GM21737 (cell line): Measurements from ENCODE around the gene KCNJ3.

Experiments
- ATAC-seq: cut with Tn5 transposase; IDR thresholded peaks from one replicate; pipeline ENCODE4 v1.9.1; 2021; ENCODE audit warnings: mild to moderate bottlenecking, moderate library complexity; ENCODE audit not compliant: unreplicated experiment

Gene KCNJ3, protein sequence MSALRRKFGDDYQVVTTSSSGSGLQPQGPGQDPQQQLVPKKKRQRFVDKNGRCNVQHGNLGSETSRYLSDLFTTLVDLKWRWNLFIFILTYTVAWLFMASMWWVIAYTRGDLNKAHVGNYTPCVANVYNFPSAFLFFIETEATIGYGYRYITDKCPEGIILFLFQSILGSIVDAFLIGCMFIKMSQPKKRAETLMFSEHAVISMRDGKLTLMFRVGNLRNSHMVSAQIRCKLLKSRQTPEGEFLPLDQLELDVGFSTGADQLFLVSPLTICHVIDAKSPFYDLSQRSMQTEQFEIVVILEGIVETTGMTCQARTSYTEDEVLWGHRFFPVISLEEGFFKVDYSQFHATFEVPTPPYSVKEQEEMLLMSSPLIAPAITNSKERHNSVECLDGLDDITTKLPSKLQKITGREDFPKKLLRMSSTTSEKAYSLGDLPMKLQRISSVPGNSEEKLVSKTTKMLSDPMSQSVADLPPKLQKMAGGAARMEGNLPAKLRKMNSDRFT

GRCh38 chr2:154698296-154698720, at the start of gene KCNJ3:
Gene KCNJ3 (plus strand): TSS chr2:154698695. CDS start chr2:154698776, 81 bp downstream.
- no peak for ATAC-seq

DNA sequence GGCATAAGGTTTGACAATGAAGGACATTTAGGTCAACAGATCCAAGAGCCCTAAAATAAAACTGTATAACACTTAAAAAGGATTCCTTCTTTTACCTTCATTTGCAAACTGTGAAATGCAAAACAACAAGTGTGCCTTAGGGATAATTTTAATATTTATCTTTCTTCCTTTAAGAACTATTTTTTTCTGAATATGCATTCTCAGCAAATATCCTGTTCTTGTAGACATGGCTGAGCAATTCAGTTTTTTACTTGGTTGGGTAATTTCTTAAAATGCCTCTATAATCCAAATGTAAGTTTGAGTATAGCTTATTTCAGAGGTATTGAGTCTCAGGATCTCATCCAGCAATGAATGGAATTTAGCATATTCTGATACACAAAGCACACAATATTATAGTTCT, 43.0 kb upstream of the KCNJ3 start:
- no peak for ATAC-seq

DNA sequence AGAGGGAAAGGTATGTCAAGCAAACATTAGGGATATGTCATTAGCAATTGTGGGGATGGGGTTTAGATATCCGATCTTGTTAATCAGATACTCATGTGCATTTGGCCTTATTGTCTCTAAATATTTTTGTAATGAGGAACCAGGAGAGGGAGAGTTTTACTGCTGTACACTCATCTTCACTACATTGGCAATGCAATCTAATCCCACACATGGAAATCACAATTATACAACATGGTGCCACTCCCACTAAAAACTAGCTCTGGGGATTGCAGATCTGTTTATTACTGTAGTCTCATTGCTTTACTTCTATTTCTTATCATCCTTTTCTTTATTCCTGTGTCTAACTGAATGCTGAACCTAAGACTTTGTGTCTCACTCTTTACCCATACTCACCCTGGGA, 39.6 kb upstream of the KCNJ3 start:
- no peak for ATAC-seq

GRCh38 chr2:154664248-154664647, 34.2 kb upstream of the KCNJ3 start:
- ATAC-seq, result no peak

GRCh38 chr2:154670083-154670482, 28.4 kb upstream of the KCNJ3 start:
- no peak for ATAC-seq

DNA sequence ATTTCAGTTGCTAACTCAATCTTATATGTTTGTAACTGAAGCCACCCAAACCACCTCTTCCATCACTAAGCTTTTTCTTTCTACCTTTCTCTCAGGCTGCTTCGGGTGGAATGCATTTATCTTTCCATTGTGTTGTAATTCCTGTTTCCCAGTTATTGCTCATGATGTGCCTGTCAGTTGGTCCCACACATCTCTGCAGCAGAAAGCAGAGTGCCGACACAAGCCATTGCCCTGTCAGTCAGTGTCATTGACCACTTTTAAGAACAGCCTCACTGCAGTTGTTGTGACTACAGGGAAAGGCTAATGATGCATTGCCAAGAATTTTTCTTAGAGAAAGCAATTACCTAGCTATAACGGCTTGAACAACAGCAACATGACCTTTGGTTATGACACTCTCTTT, 24.8 kb upstream of the KCNJ3 start:
- ATAC-seq, result no peak

DNA sequence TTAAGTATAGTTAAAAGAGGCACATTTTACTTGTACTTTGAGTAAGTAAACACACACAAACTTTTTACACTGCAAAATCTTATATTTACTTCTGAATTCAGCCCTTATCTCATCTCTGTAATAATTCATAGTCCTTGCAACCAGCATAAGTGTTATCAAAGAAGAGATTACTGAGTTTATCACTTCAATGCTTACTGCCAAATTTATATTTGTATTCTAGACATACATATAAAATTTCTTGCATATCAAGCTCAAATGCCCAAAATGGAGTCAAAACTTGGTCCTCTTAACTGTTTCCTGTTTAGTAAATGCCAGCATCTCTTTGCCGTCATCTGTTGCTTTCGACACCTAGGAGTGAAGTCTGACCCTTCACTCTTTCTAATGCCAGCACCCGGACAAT, 21.1 kb upstream of the KCNJ3 start:
- no peak for ATAC-seq

DNA sequence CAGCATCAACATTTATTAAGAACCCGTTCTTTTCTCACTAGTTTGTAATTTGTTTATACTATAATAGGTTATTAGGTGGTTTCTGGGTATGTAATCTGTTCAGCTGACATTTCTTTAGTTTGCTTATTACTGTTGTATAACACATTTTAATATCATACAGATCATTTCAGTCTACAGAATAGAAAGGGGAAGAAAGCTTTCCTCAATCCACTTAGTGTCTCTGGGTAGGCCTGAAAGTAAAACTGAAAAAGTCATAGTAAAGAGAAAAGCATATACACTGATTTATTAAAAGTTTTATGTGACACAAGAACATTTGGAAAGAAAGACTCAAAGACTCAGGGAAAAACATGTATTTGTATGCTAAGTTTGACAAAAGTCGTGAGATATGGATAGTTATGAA, 16.8 kb upstream of the KCNJ3 start:
- no peak for ATAC-seq

- ATAC-seq, result no peak
Observed at GRCh38 chr2:154686162-154686561, 12.3 kb upstream of the KCNJ3 start.

DNA sequence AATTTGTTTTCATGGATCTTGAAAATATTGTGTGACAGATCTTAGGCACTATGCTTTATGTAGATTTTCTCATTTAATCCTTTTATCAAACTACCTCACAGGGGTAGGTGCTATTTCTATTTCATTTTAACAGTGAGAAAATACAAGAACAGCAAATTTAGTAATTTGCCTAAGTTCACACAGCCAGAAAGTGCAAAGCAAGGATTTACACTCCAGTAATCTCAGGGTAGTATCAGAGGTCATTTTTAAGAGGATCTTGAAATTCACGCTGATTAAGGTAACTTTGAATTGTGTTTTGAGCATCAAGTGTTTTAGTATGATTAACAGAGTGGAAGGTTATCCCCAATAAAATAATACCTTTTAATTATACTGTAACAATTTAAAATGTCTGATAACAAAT, 10.1 kb upstream of the KCNJ3 start:
- ATAC-seq, result no peak

GRCh38 chr2:154689158-154689557, 9.3 kb upstream of the KCNJ3 start:
- no peak for ATAC-seq

GRCh38 chr2:154692927-154693326, 5.6 kb upstream of the KCNJ3 start:
- no peak for ATAC-seq

DNA sequence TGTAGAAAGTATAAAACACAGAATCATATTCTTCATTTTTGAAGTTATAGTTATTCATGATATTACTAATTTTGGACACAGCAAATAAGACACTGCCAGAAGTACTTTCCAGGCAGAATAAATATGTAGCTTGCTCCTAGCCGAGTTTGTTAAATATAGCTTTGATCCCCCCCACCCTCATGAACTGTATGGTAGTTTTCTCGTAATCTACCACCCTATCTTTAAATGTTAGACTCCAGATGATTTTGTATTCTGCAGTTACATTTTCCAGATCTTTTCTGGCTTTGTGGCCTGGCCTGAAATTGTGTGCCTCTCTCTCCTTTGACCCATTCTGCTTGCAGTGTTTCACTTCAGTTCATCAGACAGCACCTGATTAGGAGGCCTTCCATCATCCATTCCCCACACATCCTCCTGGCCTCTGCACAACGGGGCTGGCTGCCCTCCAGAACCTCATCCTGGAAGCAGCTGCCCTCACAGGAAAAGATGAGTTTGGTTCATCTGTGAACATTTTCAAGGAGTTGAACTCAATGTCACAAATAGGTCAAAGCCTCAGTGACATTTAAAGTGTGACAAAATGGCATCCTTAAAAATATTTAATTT, 4.7 kb upstream of the KCNJ3 start:
- ATAC-seq, result no peak

DNA sequence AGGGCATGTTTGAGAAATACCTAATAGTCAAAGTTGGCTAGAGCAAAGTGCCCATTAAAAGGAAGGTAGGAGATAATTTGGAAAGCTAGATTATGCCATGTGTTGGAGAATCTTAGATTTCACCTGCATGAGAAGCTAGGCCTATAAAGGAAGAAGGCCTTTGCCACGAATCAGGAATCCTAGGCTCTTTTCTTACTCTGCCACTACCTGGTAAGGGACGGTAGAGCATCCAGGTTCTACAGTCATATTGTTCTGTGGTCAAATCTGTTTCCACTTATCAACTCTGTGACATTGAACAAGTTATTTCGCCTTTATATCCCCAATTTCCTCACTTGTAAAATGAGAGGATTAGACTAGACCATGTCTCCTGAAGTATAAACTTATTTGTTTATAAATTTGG, 3.6 kb upstream of the KCNJ3 start:
- no peak for ATAC-seq

- ATAC-seq, result no peak
Observed at GRCh38 chr2:154696369-154696768, 2.1 kb upstream of the KCNJ3 start.

DNA sequence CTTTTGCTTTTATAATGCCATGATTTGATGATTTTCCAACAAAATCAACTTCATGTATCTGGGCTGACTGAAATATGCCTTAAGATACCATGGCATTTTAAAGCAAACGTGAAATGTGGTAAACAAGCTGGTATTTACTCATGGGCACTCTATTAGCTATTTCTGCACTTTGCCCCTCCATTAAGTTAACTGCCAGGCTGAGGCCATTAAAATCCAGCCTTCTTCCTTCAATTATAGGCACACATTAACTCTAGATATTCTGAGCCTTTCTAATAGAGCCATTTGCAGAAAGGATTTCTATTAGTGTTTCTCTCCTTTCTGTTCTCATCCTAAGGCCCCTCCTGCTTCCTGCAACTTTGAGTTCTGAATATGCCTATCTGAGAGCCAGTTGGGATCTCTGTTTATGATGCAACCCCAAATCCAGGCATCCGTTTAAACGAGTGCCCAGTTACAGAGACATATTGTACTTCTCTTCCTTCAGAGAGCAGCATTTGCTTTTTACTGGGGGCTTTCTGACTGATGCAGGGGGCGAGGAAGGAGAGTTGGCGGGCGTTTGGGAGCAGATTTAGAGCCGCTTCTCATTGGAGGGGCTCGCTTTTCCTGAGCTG, 1.6 kb upstream of the KCNJ3 start:
- no peak for ATAC-seq

- no peak for ATAC-seq
Observed at GRCh38 chr2:154697418-154698252, 860 bp upstream of the KCNJ3 start.

DNA sequence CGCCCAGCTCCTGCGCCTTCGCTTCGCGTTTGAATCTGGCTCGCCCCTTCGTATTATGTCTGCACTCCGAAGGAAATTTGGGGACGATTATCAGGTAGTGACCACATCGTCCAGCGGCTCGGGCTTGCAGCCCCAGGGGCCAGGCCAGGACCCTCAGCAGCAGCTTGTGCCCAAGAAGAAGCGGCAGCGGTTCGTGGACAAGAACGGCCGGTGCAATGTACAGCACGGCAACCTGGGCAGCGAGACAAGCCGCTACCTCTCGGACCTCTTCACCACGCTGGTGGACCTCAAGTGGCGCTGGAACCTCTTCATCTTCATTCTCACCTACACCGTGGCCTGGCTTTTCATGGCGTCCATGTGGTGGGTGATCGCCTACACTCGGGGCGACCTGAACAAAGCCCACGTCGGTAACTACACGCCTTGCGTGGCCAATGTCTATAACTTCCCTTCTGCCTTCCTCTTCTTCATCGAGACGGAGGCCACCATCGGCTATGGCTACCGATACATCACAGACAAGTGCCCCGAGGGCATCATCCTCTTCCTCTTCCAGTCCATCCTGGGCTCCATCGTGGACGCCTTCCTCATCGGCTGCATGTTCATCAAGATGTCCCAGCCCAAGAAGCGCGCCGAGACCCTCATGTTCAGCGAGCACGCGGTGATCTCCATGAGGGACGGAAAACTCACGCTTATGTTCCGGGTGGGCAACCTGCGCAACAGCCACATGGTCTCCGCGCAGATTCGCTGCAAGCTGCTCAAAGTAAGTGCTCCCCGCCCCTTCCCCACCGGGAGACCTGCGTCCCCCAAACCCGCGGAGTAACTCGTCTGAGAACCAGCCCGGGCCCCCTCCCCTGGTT, 453 bp downstream of the KCNJ3 start:
- ATAC-seq, result no peak

DNA sequence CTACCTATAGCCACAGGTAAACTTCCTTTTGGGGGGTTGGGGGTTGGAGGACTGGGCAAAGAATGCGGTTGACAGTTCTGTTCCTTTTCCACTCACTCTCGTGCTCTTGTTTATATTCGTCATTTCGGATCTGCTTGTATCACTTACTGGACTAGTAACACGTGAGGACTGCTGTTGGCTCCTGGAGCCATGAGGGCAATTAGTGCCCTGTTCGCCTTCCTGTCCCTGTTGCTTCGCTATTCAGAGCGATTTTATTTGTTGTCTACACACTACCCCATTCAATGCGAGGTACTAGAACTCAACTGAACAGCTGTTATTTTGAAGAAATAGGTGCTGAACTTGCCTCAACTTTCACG, 1.1 kb downstream of the KCNJ3 start:
- no peak for ATAC-seq

DNA sequence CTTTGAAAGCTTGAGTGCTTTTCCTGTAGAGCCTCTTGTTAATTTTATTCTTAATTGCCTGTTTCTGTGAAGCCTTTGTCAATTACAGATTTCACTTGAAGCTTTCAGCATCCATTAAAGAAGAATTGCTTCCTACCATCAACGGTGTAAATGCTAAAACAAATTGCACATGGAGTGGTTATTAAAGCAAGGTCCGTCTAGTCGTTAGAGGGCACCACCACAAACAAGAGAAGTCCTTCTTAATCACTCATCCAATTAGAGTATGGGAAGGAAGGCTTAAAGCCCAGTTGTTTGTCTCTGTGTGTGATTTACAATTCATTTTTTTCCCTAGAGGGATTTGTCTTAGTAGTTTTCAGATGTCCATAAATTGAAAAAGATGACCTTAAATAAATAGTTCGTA, 1.6 kb downstream of the KCNJ3 start:
- no peak for ATAC-seq
